OCI-LY7 (cell line): ENCODE data around the gene RAD50. TPM values are rescaled to one million over a fixed set of nuclear protein-coding genes. Genes with fewer than 3 reads are reported as not detected.

Source experiments
- BruUV-seq: library from RNA; stranded (reverse); fragments of 400-500 nt; replicated peaks from 2 replicates; lab custom pipeline; 2021; lab: Mats Ljungman, UMichigan
- CTCF ChIA-PET: fragments of 300-600 bp; sonication (Branson Sonifier 250); formaldehyde crosslinking; loops from one replicate; lab custom pipeline; 2022; ENCODE audit warnings: antibody characterized with exemption; ENCODE audit not compliant: unreplicated experiment; lab: Charles Lee
- POLR2A ChIA-PET: fragments of 300-600 bp; sonication (Branson Sonifier 250); formaldehyde crosslinking; loops from one replicate; lab custom pipeline; 2022; ENCODE audit warnings: antibody characterized with exemption; lab: Charles Lee
- DNase-seq: peaks from one replicate; pipeline ENCODE4 v3.0.0-alpha.2; 2015; ENCODE audit warnings: low spot score
- H2AFZ ChIP-seq: fragments of 200-600 bp; sonication (generic), shearing (Covaris generic); 2 replicates; pipeline ENCODE4 v1.6.1; 2014; ENCODE audit warnings: mild to moderate bottlenecking, antibody characterized with exemption, low read length, moderate library complexity
- H3K27ac ChIP-seq: fragments of 200-600 bp; sonication (generic); 2 replicates; pipeline ENCODE4 v1.5.1; 2014; ENCODE audit warnings: mixed run types, low read depth, mild to moderate bottlenecking, moderate library complexity, low read length, inconsistent platforms; ENCODE audit not compliant: poor library complexity, severe bottlenecking
- H3K36me3 ChIP-seq: fragments of 200-600 bp; sonication (generic); 2 replicates; pipeline ENCODE4 v1.6.1; 2014; ENCODE audit warnings: mild to moderate bottlenecking, antibody characterized with exemption, low read length, moderate library complexity, mixed read lengths; ENCODE audit not compliant: insufficient read depth
- H3K4me1 ChIP-seq: fragments of 200-600 bp; sonication (generic); 2 replicates; pipeline ENCODE4 v1.5.1; 2014; ENCODE audit warnings: mild to moderate bottlenecking, low read length; ENCODE audit not compliant: insufficient read depth, poor library complexity, severe bottlenecking
- H3K4me2 ChIP-seq: fragments of 200-600 bp; sonication (generic); 2 replicates; pipeline ENCODE4 v1.6.1; 2014; ENCODE audit warnings: mild to moderate bottlenecking, low read length
- H3K4me3 ChIP-seq: fragments of 200-600 bp; sonication (generic); 2 replicates; pipeline ENCODE4 v1.5.1; 2014; ENCODE audit warnings: mild to moderate bottlenecking, low read depth, low read length; ENCODE audit not compliant: poor library complexity, severe bottlenecking
- H3K79me2 ChIP-seq: fragments of 200-600 bp; sonication (generic); 2 replicates; pipeline ENCODE4 v1.6.1; 2016; ENCODE audit warnings: low read depth, mild to moderate bottlenecking, low read length, moderate library complexity, mixed read lengths; ENCODE audit not compliant: insufficient read depth
- H3K9me2 ChIP-seq: fragments of 200-600 bp; sonication (generic); 2 replicates; pipeline ENCODE4 v1.6.1; 2016; ENCODE audit warnings: mild to moderate bottlenecking, low read length, mixed read lengths; ENCODE audit not compliant: insufficient read depth
- H3K9me3 ChIP-seq: fragments of 200-600 bp; sonication (generic); 2 replicates; pipeline ENCODE4 v1.6.1; 2014; ENCODE audit warnings: mild to moderate bottlenecking, mixed run types, low read length, mixed read lengths
- H4K20me1 ChIP-seq: fragments of 200-600 bp; sonication (generic); 2 replicates; pipeline ENCODE4 v1.6.1; 2014; ENCODE audit warnings: mild to moderate bottlenecking, antibody characterized with exemption, low read length, moderate library complexity, mixed read lengths; ENCODE audit not compliant: insufficient read depth
- CTCF ChIP-seq: fragments of 200-600 bp; sonication (generic); conservative IDR thresholded peaks from 2 replicates; pipeline ENCODE4 v1.5.1; 2014; ENCODE audit warnings: mild to moderate bottlenecking, antibody characterized with exemption, low read length, moderate library complexity, mixed read lengths
- EZH2phosphoT487 ChIP-seq: fragments of 200-600 bp; sonication (generic); IDR thresholded peaks from 2 replicates; pipeline ENCODE4 v1.6.1; 2018; ENCODE audit warnings: low read depth, borderline replicate concordance, mild to moderate bottlenecking, mixed run types, antibody characterized with exemption, low read length, moderate library complexity, mixed read lengths
- intact Hi-C: fragments of 100-400 bp; cut with micrococcal nuclease; formaldehyde crosslinking; loops from one replicate; pipeline ENCODE4 v1.10.0; 2022; ENCODE audit not compliant: unreplicated experiment
- total RNA-seq, 2 experiments: library from RNA; depleted of rRNA in 1 of 2; stranded (reverse); fragments of >200 nt in 1 of 2; shearing (Covaris generic) in 1 of 2; gene quantifications; 2 replicates each; pipeline ENCODE4 v1.2.3, GENCODE V29; 2014 to 2022

RAD50 gene
- total RNA-seq, 2 experiments from 2014 or later, result 24.0 to 59.8 TPM

- Histone ChIP-seq H3K9me2 (no peaks in the 10 kb centered on the region), H2AFZ (no peak overlapping the region), H4K20me1 (no peaks in the 10 kb centered on the region), H3K9me3 (no peaks in the 10 kb centered on the region), H3K4me1 (no peaks in the 10 kb centered on the region), H3K36me3 (peaks cover 78% of the 10 kb centered on the region), H3K4me3 (no peak overlapping the region), H3K27ac (no peak overlapping the region), H3K4me2 (no peak overlapping the region), H3K79me2 (no peaks in the 10 kb centered on the region)
- no TSS peak for BruUV-seq
- POLR2A ChIA-PET, result interaction anchor here (0.6 kb wide), 2 partner anchors 8 to 545 kb away, joined by 4 read pairs; no protein-coding TSS in a partner anchor
- CTCF ChIA-PET, result no interaction called here
- intact Hi-C loops, result no loop called here
- no peak for DNase-seq
- TF ChIP-seq CTCF (no peak), EZH2phosphoT487 (no peak)
These were observed 84.5 kb downstream of the RAD50 start for GRCh38 chr5:132641241-132641723.

- Histone ChIP-seq H3K27ac (no peak overlapping the region), H3K4me2 (no peak overlapping the region), H3K4me1 (no peaks in the 10 kb centered on the region), H3K9me3 (no peaks in the 10 kb centered on the region), H2AFZ (no peak overlapping the region), H3K79me2 (no peaks in the 10 kb centered on the region), H3K9me2 (no peaks in the 10 kb centered on the region), H3K36me3 (peaks cover 73% of the 10 kb centered on the region), H4K20me1 (no peaks in the 10 kb centered on the region), H3K4me3 (no peak overlapping the region)
- intact Hi-C loops, result no loop called here
- no peak for TF ChIP-seq CTCF
- no peak for TF ChIP-seq EZH2phosphoT487
- no peak for DNase-seq
- no TSS peak for BruUV-seq
- ChIA-PET CTCF (no interaction called here), POLR2A (no interaction called here)
These were observed 85.1 kb downstream of the RAD50 start for GRCh38 chr5:132641841-132642240.

DNA sequence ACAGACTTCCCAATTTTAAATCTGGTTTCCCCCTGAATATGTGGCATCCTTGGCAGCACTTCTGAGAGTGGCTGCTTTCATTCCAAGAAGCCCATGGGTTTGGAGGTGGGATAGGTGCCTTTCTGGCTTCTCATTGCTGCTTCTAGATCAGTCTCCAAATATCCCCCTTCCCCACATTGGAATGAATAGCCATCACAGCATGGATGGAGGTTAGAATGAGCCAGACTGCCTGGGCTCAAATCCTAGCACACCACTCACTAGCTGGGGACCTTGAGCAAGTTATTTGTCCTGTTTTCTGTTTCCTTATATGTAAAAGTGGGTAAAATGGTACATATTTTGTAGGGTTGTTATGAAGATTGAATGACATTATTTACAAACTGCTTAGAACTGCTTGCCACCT, 87.4 kb downstream of the RAD50 start:
- no peak for DNase-seq
- no peak overlapping the region for H3K4me3 ChIP-seq
- ChIA-PET POLR2A (interaction anchor here (0.5 kb wide), 1 partner anchor 542 kb away, joined by 5 read pairs; no protein-coding TSS in a partner anchor), CTCF (no interaction called here)
- no TSS peak for BruUV-seq
- no peak overlapping the region for H3K27ac ChIP-seq
- H3K36me3 ChIP-seq, result peaks cover 54% of the 10 kb centered on the region
- H3K79me2 ChIP-seq, result no peaks in the 10 kb centered on the region
- TF ChIP-seq EZH2phosphoT487, result no peak
- TF ChIP-seq CTCF, result no peak
- intact Hi-C loops, result no loop called here
- H3K4me2 ChIP-seq, result no peak overlapping the region
- H4K20me1 ChIP-seq, result no peaks in the 10 kb centered on the region
- H3K4me1 ChIP-seq, result no peaks in the 10 kb centered on the region
- H3K9me3 ChIP-seq, result peaks cover 4% of the 10 kb centered on the region; the same call in 1 of the 2 replicates
- H2AFZ ChIP-seq, result no peak overlapping the region
- no peaks in the 10 kb centered on the region for H3K9me2 ChIP-seq
